C4-2B (cell line): ENCODE measurements around the gene KCTD18.

Source experiments
- ZFX ChIP-seq: fragments of 450-650 bp; IDR thresholded peaks from 2 replicates; pipeline ENCODE4 v1.6.1; 2017
- TF ChIP-seq, protein P1 (sequence below): fragments of 450-650 bp; conservative IDR thresholded peaks from 2 replicates; pipeline ENCODE4 v1.5.1; 2017; ENCODE audit warnings: mild to moderate bottlenecking

GRCh38 chr2:200456567-200456966, 53.3 kb downstream of the KCTD18 start:
- TF ChIP-seq, protein P1, sequence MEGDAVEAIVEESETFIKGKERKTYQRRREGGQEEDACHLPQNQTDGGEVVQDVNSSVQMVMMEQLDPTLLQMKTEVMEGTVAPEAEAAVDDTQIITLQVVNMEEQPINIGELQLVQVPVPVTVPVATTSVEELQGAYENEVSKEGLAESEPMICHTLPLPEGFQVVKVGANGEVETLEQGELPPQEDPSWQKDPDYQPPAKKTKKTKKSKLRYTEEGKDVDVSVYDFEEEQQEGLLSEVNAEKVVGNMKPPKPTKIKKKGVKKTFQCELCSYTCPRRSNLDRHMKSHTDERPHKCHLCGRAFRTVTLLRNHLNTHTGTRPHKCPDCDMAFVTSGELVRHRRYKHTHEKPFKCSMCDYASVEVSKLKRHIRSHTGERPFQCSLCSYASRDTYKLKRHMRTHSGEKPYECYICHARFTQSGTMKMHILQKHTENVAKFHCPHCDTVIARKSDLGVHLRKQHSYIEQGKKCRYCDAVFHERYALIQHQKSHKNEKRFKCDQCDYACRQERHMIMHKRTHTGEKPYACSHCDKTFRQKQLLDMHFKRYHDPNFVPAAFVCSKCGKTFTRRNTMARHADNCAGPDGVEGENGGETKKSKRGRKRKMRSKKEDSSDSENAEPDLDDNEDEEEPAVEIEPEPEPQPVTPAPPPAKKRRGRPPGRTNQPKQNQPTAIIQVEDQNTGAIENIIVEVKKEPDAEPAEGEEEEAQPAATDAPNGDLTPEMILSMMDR: no peak
- no peak for TF ChIP-seq ZFX
